Measurements from ENCODE around the gene FAM204A.

The FAM204A gene

GRCh38 chr10:118369641-118370205 is 27.6 kb upstream of the FAM204A start:
- no peak for DNase-seq (ENCODE audit: low read depth)
- TF ChIP-seq CTCF (IDR thresholded peaks at IDR 0.05; ENCODE audit: control insufficient read depth, extremely low read depth, insufficient read depth), result no peak
- H3K4me3 ChIP-seq (ENCODE audit: low read depth, low read length), result no peak overlapping the region

- no peak overlapping the region for H3K4me3 ChIP-seq (ENCODE audit: low read depth, low read length)
- DNase-seq (ENCODE audit: low read depth), result no peak
- TF ChIP-seq CTCF (IDR thresholded peaks at IDR 0.05; ENCODE audit: control insufficient read depth, extremely low read depth, insufficient read depth), result no peak
These were observed 23.6 kb upstream of the FAM204A start for GRCh38 chr10:118365702-118366101.

- no peak for TF ChIP-seq CTCF (IDR thresholded peaks at IDR 0.05; ENCODE audit: control insufficient read depth, extremely low read depth, insufficient read depth)
- H3K4me3 ChIP-seq (ENCODE audit: low read depth, low read length), result no peak overlapping the region
- no peak for DNase-seq (ENCODE audit: low read depth)
These were observed 20.0 kb upstream of the FAM204A start for GRCh38 chr10:118362103-118362502.

DNA sequence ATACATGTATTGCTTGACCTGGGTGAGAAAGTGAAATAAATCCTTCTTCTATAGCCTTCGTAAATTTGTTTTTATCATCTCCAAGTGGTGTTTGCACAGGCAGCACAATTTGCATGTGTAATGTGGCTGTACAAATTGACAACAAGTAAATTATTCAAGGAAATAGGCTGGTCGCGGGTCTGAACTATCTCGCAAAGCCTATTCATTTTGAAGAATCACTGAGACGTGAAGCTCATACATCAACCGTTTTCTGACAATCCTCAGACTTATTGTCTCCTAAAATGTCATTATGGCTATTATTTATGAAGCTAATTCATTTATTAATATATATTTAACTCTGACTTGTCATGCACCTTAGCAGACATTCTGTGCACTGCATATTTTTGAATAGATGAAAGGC is 16.2 kb upstream of the FAM204A start:
- DNase-seq (ENCODE audit: low read depth), result no peak
- no peak overlapping the region for H3K4me3 ChIP-seq (ENCODE audit: low read depth, low read length)
- no peak for TF ChIP-seq CTCF (IDR thresholded peaks at IDR 0.05; ENCODE audit: control insufficient read depth, extremely low read depth, insufficient read depth)

GRCh38 chr10:118357841-118358240 is 15.7 kb upstream of the FAM204A start:
- no peak for DNase-seq (ENCODE audit: low read depth)
- TF ChIP-seq CTCF (IDR thresholded peaks at IDR 0.05; ENCODE audit: control insufficient read depth, extremely low read depth, insufficient read depth), result no peak

DNA sequence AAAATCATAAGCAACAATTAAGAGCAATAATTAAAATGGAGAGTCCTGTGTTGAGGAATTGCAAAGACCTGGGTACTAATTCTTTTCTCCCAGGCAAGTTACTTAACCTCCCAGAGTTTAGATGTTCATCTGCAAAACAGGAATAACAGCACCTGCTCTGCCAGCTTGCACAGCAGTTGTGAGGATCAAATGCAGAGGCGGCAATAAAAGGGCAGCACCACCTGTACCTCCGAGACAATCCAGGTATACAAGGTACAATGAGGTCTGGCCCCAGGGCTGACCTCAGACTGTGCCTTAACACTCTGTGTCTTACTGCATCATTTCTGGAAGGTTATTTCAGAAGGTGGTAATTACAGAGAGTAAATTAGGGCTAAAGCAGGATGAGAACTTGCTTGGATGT is 14.5 kb upstream of the FAM204A start:
- peak; percentile 17 for DNase-seq (ENCODE audit: low read depth)
- no peak for TF ChIP-seq CTCF (IDR thresholded peaks at IDR 0.05; ENCODE audit: control insufficient read depth, extremely low read depth, insufficient read depth)
- no peak overlapping the region for H3K4me3 ChIP-seq (ENCODE audit: low read depth, low read length)

More at GRCh38 chr10:118357841-118358240, 15.7 kb upstream of the FAM204A start:
- H3K4me3 ChIP-seq (ENCODE audit: low read depth, low read length), result no peak overlapping the region

- H3K4me3 ChIP-seq (ENCODE audit: low read depth, low read length), result no peak overlapping the region
- no peak for DNase-seq (ENCODE audit: low read depth)
- TF ChIP-seq CTCF (IDR thresholded peaks at IDR 0.05; ENCODE audit: control insufficient read depth, extremely low read depth, insufficient read depth), result no peak
These were observed 13.1 kb upstream of the FAM204A start for GRCh38 chr10:118355234-118355633.

All from LNCaP clone FGC (cell line).